ENCODE measurements around the gene DHFR. TPM values are rescaled to one million over a fixed set of nuclear protein-coding genes. Genes with fewer than 3 reads are reported as not detected.

Gene DHFR
- total RNA-seq, 4 donors from 2014 or later = 4.7 to 11.6 (median 8.5) TPM

DNA sequence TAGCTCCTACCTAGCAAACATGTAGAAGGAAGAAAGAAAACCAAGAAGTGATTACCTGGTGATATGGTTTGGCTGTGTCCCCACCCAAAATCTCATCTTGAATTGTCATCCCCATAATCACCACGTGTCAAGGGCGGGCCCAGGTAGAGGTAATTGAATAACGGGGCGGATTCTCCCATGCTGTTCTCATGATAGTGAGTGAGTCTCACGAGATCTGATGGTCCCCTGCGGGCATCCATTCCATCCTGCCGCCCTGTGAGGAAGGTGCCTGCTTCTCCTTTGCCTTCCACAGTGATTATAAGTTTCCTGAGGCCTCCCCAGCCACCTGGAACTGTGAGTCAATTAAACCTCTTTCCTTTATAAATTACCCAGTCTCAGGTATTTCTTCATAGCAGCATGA, 57.3 kb downstream of the DHFR start:
- intact Hi-C loops (cut with DNase I) = no loop called here
- 83% methylated on average over 6 of the region's 7 CpGs for WGBS

DNA sequence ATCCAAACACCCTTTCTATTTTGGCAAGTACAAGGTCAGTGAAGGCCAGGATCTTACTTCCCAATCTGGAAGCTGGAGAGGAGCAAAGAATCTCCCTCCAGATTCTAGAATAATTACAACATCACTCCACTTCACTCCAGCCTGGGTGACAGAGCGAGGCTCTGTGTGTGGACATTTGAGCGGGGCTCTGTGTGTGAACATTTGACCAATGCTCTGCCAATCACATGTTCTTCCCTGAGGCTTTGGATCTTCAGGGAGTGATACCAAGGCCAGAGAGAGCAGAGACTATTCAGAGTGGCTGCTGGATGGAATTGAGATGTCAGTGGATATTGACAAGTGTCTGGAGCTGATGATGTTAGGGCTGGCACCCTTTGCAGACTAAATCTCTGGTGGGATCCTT, 60.0 kb downstream of the DHFR start:
- no peak overlapping the region for H3K27ac ChIP-seq (replicated peaks in 1 of 4)
- no peak for DNase-seq (ENCODE audit: extremely low spot score)
- H3K4me1 ChIP-seq = no peaks in the 10 kb centered on the region
- H3K27me3 ChIP-seq = no peaks in the 10 kb centered on the region
- H3K4me3 ChIP-seq = no peak overlapping the region
- no peak for TF ChIP-seq EP300 (IDR thresholded peaks at IDR 0.05)
- TF ChIP-seq POLR2A (IDR thresholded peaks at IDR 0.05; ENCODE audit: low read depth) = no peak
- TF ChIP-seq POLR2AphosphoS5 (IDR thresholded peaks at IDR 0.05) = no peak
- TF ChIP-seq, protein P1, sequence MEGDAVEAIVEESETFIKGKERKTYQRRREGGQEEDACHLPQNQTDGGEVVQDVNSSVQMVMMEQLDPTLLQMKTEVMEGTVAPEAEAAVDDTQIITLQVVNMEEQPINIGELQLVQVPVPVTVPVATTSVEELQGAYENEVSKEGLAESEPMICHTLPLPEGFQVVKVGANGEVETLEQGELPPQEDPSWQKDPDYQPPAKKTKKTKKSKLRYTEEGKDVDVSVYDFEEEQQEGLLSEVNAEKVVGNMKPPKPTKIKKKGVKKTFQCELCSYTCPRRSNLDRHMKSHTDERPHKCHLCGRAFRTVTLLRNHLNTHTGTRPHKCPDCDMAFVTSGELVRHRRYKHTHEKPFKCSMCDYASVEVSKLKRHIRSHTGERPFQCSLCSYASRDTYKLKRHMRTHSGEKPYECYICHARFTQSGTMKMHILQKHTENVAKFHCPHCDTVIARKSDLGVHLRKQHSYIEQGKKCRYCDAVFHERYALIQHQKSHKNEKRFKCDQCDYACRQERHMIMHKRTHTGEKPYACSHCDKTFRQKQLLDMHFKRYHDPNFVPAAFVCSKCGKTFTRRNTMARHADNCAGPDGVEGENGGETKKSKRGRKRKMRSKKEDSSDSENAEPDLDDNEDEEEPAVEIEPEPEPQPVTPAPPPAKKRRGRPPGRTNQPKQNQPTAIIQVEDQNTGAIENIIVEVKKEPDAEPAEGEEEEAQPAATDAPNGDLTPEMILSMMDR (IDR thresholded peaks at IDR 0.05) = no peak
- no peaks in the 10 kb centered on the region for H3K9me3 ChIP-seq
- intact Hi-C loops (cut with DNase I) = no loop called here
- 75% methylated on average over 2 of the region's 2 CpGs for WGBS
- H3K36me3 ChIP-seq = no peaks in the 10 kb centered on the region

More for the DNA sequence above, 57.3 kb downstream of the DHFR start:
- TF ChIP-seq, protein P1 (IDR thresholded peaks at IDR 0.05) = no peak
- no peak for TF ChIP-seq EP300 (IDR thresholded peaks at IDR 0.05)
- no peak for TF ChIP-seq POLR2A (IDR thresholded peaks at IDR 0.05; ENCODE audit: low read depth)
- TF ChIP-seq POLR2AphosphoS5 (IDR thresholded peaks at IDR 0.05) = no peak
- no peaks in the 10 kb centered on the region for H3K27me3 ChIP-seq
- H3K4me3 ChIP-seq = no peak overlapping the region
- H3K4me1 ChIP-seq = no peaks in the 10 kb centered on the region
- DNase-seq (ENCODE audit: extremely low spot score) = no peak
- H3K27ac ChIP-seq (replicated peaks in 1 of 4) = no peak overlapping the region
- H3K9me3 ChIP-seq = no peaks in the 10 kb centered on the region
- no peaks in the 10 kb centered on the region for H3K36me3 ChIP-seq

DNA sequence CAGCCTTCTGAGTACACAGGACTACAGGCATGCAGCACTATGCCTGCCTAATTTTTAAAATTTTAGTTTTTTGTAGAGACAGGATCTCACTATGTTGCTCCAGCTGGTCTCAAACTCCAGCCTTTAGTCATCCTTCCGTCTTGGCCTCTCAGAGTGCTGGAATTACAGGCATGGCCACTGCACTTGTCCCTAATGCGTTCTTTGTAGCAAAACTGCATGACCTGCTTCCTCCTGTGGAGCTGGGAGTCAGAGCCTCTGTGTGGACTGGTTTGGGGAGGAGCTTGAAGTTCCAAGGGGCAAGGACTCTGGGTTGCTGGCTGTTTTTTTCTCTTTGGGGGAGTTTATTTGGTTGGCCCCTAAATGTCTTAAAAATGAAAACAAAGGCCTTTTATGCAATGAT, 62.0 kb downstream of the DHFR start:
- no peaks in the 10 kb centered on the region for H3K9me3 ChIP-seq
- WGBS = 79% methylated on average over 2 of the region's 2 CpGs
- no peak overlapping the region for H3K27ac ChIP-seq (replicated peaks in 1 of 4)
- DNase-seq (ENCODE audit: extremely low spot score) = no peak
- H3K36me3 ChIP-seq = no peaks in the 10 kb centered on the region
- H3K27me3 ChIP-seq = no peaks in the 10 kb centered on the region
- TF ChIP-seq EP300 (IDR thresholded peaks at IDR 0.05) (no peak), POLR2AphosphoS5 (IDR thresholded peaks at IDR 0.05) (no peak), POLR2A (IDR thresholded peaks at IDR 0.05; ENCODE audit: low read depth) (no peak)
- TF ChIP-seq, protein P1 (IDR thresholded peaks at IDR 0.05) = no peak
- no peak overlapping the region for H3K4me3 ChIP-seq
- intact Hi-C loops (cut with DNase I) = no loop called here
- no peaks in the 10 kb centered on the region for H3K4me1 ChIP-seq

DNA sequence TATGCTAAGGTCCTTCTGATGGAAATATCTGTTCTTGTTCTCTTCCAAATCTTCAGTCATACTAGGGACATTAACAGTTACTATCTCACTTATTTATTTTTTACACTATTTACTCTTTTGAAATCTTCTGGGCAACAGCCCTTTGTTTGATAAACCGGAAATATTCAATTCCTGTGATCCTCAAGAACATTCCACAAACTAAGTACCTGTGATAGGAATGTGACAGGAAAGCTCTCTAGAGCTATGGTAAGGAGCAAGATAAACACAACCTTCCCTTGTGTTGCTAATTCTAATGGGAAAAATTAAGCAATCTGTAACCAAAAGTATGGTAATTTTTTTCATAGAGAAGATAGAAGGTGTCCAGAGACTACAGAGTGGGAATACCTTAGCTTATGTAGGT, 62.7 kb downstream of the DHFR start:
- WGBS = 74% methylated on average over 1 of the region's 1 CpG
- H3K4me3 ChIP-seq = no peak overlapping the region
- intact Hi-C loops (cut with DNase I) = no loop called here
- H3K27me3 ChIP-seq = no peaks in the 10 kb centered on the region
- DNase-seq (ENCODE audit: extremely low spot score) = no peak
- TF ChIP-seq POLR2AphosphoS5 (IDR thresholded peaks at IDR 0.05) (no peak), POLR2A (IDR thresholded peaks at IDR 0.05; ENCODE audit: low read depth) (no peak), EP300 (IDR thresholded peaks at IDR 0.05) (no peak)
- TF ChIP-seq, protein P1 (IDR thresholded peaks at IDR 0.05) = no peak
- H3K9me3 ChIP-seq = no peaks in the 10 kb centered on the region
- no peaks in the 10 kb centered on the region for H3K36me3 ChIP-seq
- H3K27ac ChIP-seq (replicated peaks in 1 of 4) = no peak overlapping the region
- H3K4me1 ChIP-seq = no peaks in the 10 kb centered on the region

DNA sequence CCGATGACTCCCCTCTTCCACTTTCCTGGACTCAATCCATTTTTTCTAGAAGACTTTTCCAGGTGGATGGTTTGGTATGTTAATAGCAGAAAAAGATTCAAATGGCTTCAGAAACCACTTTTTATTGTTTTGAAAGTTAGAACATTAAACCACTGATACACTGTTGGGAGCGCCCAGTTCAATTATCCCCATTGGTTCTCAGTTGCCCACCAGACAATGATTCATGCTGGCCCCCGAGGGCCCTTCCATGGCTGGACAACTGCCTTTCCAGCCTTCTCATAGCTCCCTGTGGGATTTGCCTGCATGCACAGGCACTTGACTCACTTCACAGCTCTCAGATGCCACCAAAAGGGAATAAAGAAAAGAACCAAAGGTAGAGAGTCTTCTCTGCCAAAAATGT, 63.4 kb downstream of the DHFR start:
- 91% methylated on average over 3 of the region's 3 CpGs for WGBS
- intact Hi-C loops (cut with DNase I) = no loop called here
- TF ChIP-seq, protein P1 (IDR thresholded peaks at IDR 0.05) = no peak
- no peak for TF ChIP-seq POLR2A (IDR thresholded peaks at IDR 0.05; ENCODE audit: low read depth)
- no peak for TF ChIP-seq EP300 (IDR thresholded peaks at IDR 0.05)
- no peak for TF ChIP-seq POLR2AphosphoS5 (IDR thresholded peaks at IDR 0.05)
- Histone ChIP-seq H3K4me3 (no peak overlapping the region), H3K36me3 (no peaks in the 10 kb centered on the region), H3K9me3 (no peaks in the 10 kb centered on the region), H3K27ac (replicated peaks in 1 of 4) (no peak overlapping the region), H3K4me1 (no peaks in the 10 kb centered on the region), H3K27me3 (no peaks in the 10 kb centered on the region)
- DNase-seq (ENCODE audit: extremely low spot score) = no peak
